ENCODE data around the gene ITGB1BP2.
"Not testable (repeated sequence)": the region's sequence is repeated elsewhere in the genome, so short reads cannot be mapped to it uniquely, and the experiment has no call there.

ITGB1BP2 gene

GRCh38 chrX:71301195-71301924 lies at the start of gene ITGB1BP2:
Gene ITGB1BP2 (plus strand): TSS chrX:71301750. CDS start chrX:71301807, 57 bp downstream.
- no peak for DNase-seq

DNA sequence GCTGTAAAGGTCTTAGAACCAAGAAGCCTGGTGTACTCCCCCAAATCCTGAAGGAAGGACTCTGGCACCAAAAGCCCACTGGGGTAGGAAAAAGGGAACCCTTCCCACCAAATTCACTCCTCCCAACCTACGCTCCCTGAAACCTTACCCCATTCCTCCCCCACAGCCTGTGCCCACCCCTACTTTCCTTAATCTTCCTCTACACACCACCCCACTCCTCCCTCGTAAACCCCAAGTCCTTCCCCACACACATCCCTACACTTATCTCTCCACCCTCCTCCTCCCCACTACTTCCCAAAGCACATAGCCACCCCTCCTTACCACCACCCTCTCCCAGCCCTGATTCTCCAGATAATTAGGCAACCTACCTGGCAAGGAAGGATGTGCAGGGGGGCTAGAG lies 49.3 kb upstream of the ITGB1BP2 start:
- no peak for DNase-seq

- peak; percentile 10 to 29 for DNase-seq
These were observed 48.1 kb upstream of the ITGB1BP2 start for GRCh38 chrX:71253253-71254091.

- peak; percentile 53 to 58 for DNase-seq
These were observed 47.2 kb upstream of the ITGB1BP2 start, which contains the start of gene ZMYM3 for GRCh38 chrX:71254092-71254963. Gene ZMYM3 (minus strand): TSS chrX:71254140. CDS start chrX:71253255, 885 bp downstream.

GRCh38 chrX:71256051-71256450 lies 45.5 kb upstream of the ITGB1BP2 start:
- no peak for DNase-seq

DNA sequence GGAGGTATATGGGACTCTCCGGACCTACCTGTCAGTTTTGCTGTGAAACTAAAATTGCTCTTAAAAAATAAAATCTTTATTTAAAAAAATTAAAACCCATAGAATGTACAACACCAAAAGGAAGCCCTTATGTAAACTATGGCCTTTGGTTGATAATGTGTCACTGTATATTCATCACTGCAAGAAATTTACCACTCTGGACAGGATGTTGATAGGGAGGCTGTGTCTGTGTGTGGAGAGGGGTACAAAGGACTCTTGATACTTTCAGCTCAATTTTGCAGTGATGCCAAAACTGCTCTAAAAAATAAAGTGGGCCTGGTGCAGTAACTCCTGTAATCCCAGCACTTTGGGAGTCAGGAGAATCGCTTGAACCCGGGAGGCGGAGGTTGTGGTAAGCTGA lies 44.7 kb upstream of the ITGB1BP2 start:
- no peak for DNase-seq

DNA sequence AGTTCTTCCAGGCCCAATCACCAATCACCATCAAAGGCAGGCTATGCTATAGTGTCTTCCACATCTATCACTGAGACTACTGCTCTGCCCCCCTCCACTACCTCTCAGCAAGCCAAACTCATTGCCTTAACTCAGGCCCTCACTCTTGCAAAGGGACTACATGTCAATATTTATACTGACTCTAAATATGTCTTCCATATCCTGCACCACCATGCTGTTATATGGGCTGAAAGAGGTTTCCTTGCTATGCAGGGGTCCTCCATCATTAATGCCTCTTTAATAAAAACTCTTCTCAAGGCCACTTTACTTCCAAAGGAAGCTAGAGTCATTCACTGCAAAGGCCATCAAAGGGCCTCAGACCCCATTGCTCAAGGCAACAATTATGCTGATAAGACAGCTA lies 32.9 kb upstream of the ITGB1BP2 start:
- not testable (repeated sequence) for DNase-seq

DNA sequence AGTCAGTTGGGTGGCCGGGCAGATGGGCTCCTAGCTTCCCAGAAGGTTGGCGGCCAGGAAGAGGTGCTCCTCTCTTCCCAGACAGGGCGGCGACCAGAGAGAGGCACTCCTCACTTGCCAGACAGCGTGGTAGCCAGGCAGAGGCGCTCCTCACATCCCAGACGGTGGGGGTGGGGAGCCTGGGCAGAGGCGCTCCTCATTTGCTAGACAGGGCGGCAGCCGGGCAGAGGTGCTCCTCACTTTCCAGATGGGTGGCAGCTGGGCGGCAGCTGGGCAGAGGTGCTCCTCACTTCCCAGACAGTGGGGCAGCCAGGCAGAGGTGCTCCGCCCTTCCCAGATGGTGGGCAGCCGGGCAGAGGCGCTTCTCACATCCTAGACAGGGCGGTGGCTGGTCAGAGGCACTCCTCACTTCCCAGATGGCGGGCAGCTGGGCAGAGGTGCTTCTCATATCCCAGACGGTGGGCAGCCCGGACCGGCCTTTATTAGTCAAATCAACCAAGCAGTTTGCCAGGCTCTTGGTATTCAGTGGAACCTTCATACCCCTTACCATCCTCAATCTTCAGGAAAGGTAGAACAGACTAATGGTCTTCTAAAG lies 31.7 kb upstream of the ITGB1BP2 start:
- DNase-seq, result no peak

DNA sequence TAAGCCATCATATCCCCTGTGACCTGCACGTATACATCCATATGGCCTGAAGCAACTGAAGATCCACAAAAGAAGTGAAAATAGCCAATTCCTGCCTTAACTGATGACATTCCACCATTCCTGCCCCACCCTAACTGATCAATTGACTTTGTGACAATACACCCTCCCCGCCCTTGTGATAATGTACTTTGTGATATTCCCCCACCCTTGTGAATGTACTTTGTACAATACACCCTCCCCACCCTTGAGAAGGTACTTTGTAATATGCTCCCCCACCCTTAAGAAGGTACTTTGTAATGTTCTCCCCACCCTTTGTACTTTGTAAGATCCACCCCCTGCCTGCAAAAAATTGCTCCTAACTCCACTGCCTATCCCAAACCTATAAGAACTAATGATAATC lies 29.2 kb upstream of the ITGB1BP2 start:
- DNase-seq, result not testable (repeated sequence)

- not testable (repeated sequence) for DNase-seq
These were observed 20.2 kb upstream of the ITGB1BP2 start for GRCh38 chrX:71281300-71281699.

- DNase-seq, result peak; percentile 21 to 33
These were observed 18.8 kb upstream of the ITGB1BP2 start for GRCh38 chrX:71282514-71283402.

DNA sequence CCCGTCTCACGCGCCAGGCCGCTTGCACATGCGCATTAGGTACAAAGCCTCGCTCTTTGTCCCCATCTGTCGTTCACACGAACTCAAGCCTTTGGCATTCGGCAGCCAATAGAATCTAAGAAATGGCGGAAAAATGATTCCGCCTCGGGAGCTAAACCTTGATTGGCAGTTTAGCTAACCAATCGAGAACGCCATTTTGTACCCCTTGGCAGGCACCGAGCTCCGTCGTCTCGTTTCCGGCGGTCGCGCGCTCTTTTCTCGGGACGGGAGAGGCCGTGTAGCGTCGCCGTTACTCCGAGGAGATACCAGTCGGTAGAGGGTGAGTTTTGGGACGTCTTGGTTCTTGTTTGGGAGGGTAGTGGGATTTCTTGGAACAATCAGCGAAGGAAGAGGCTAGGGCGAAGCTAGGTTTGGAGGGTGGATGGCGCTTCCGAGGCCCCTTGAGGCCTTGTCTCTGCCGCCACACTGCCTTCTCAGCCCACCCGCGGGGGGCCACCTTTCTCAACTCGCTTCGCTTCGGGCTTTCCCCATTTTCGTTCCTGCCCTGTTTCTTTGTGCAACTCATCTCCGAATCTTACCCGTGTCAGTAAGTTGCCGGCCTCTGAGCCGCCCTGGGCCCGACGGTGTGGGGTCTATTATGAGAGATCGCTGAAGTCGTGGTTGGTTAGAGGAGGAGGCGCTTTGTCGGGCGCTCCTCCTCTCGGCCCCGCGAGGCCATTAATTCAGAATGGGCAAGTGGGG lies 18.0 kb upstream of the ITGB1BP2 start, which contains the start of gene NONO:
NONO (plus strand) TSS at position 233 of the 741 bp plus-strand sequence. CDS start 7,003 bp downstream, outside the sequence.
- peak; percentile 70 to 75 for DNase-seq

GRCh38 chrX:71285929-71286328 lies 15.6 kb upstream of the ITGB1BP2 start:
- DNase-seq, result no peak

DNA sequence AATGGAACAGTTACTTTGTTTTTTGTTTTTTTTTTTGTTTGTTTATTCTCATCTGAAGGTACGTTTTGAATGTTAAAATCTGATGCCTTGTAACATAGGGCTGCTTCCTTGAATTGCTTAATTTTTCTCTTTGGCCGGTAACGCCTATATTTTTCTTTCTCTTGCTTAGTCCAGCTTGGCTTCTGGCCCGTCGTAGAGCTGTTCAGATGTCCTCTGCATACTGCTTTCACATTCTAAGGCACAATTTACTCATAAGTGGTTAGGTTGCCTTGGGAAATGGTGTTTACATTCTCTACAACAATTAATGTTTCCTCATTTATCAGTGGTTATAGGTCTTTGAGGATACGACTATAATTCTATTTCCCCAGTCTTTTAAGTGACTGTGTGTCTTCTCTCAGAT lies 10.2 kb upstream of the ITGB1BP2 start:
- DNase-seq, result no peak

GRCh38 chrX:71292669-71293365 lies 8.7 kb upstream of the ITGB1BP2 start:
- DNase-seq, result no peak

DNA sequence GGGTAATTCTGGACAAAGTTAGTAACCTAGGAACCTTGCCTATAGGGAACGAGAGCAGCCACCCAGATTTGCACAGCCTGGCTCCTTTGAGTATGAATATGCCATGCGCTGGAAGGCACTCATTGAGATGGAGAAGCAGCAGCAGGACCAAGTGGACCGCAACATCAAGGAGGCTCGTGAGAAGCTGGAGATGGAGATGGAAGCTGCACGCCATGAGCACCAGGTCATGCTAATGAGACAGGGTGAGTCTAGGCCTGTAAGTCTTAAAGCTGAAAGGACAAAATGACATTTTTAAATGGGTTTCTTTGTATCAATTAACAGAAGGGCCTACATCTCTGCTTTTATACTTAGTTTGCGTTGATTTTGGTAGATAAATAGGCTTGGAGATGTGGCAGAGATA lies 4.7 kb upstream of the ITGB1BP2 start:
- DNase-seq, result no peak

GRCh38 chrX:71298119-71298518 lies 3.4 kb upstream of the ITGB1BP2 start:
- DNase-seq, result no peak

DNA sequence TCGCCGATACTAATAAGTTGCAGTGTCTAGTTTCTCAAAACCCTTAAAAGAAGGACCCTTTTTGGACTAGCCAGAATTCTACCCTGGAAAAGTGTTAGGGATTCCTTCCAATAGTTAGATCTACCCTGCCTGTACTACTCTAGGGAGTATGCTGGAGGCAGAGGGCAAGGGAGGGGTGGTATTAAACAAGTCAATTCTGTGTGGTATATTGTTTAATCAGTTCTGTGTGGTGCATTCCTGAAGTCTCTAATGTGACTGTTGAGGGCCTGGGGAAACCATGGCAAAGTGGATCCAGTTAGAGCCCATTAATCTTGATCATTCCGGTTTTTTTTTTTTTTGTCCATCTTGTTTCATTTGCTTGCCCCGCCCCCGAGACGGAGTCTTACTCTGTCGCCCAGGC lies 1.5 kb upstream of the ITGB1BP2 start:
- not testable (repeated sequence) for DNase-seq

DNA sequence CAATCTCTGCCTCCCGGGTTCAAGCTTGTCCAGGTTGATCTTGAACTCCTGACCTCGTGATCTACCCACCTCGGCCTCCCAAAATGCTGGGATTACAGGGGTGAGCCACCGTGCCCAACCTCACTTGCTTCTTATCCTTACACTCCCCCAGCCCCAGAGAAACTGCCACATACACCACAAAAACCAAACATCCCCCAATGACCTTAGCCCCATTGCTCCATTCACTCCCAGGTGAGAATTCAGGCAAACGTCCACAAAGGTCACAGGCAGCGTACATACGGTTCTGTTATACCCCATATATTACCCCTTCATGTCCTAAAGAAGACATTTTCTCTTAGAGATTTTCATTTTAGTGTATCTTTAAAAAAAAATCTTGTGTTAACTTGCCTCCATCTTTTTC lies 1.1 kb upstream of the ITGB1BP2 start:
- not testable (repeated sequence) for DNase-seq

All from stimulated activated CD4-positive, alpha-beta T cell treated with anti-CD3 and anti-CD28 coated beads, Interleukin-2, amount 100 ng/mL, for 48 hours (primary cell).